ENCODE data around the gene PASD1. TPM values are rescaled to one million over a fixed set of nuclear protein-coding genes. Genes with fewer than 3 reads are reported as not detected.
A peak's percentile ranks its signal among the peaks of the same experiment; 100 is the strongest.

Gene PASD1
- total RNA-seq, 1 experiment from 2014 or later: 65.8 TPM

DNA sequence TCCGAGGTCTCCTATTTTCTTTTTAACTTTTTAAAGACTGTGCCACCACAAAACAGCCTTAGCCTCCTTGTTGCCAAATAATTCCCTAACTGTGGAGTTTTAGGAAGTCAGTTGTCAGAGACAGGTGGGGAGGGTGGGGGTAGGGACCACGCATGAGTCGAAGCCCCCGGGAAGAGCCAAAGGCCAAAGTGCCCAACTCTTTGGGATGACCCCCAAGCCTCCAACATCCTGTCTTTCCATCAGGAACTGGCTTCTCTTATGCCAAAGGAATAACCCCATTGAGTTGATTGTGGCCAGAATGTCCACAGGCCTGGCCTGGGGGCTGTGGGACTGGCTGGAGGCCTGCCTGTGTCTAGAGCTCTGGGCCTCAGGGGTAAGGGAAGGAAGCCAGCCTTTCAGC is 137.6 kb downstream of the PASD1 start:
- DNase-seq (ENCODE audit: low read depth): no peak

- no peak for DNase-seq (ENCODE audit: low read depth)
Measured at GRCh38 chrX:151701531-151701930, 138.1 kb downstream of the PASD1 start.

GRCh38 chrX:151702026-151702714 is 138.7 kb downstream of the PASD1 start:
- no peak for DNase-seq (ENCODE audit: low read depth)

GRCh38 chrX:151702741-151703340 is 139.4 kb downstream of the PASD1 start:
- DNase-seq (ENCODE audit: low read depth): no peak

- DNase-seq (ENCODE audit: low read depth): peak; percentile 6
Measured at GRCh38 chrX:151703487-151703886, 140.0 kb downstream of the PASD1 start.

- DNase-seq (ENCODE audit: low read depth): no peak
Measured at GRCh38 chrX:151704041-151704663, 140.7 kb downstream of the PASD1 start.

GRCh38 chrX:151708821-151709220 is 145.3 kb downstream of the PASD1 start:
- no peak for DNase-seq (ENCODE audit: low read depth)

- no peak for DNase-seq (ENCODE audit: low read depth)
Measured at GRCh38 chrX:151710457-151710856, 147.0 kb downstream of the PASD1 start.

DNA sequence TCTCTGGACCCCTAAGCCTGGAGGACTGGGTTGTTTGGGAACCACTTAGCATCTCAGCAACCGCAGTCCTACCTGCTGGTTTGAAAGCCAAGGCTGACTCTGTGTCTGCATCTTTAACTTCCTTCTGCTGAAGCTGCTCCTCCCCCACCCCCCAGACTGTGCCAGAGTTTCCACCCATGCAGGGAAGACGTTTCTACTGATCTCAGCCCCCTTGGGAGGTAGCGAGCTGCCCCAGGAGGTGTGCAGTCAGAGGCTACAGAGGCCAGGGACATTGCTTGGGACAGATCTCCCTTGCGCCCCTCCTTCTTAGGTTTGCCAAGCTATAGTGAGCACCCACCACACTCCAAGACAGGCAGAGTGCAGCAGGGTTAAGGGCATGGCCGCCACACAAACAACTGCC is 147.7 kb downstream of the PASD1 start:
- no peak for DNase-seq (ENCODE audit: low read depth)

DNA sequence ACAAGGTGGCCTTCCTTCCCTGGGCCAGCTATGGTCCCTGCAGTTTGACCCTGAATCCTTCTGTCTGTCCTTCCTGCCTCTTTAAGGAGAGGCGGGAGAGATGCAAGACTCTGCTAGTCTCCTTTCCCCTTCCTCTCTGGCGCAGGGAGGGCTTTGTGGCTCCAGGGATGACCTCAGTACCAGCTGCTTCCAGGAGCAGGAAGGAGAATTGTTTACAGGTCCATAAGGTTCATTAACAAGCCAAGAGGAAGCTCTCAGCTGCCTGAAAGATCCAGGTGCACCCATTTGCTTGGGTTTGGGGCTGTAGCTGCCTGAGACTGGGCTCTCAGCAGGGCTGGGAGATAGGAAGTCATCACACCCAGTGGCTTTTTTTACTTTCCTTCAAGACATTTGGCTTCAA is 148.3 kb downstream of the PASD1 start:
- peak; percentile 18 for DNase-seq (ENCODE audit: low read depth)

- DNase-seq (ENCODE audit: low read depth): no peak
Measured at GRCh38 chrX:151712253-151712652, 148.8 kb downstream of the PASD1 start.

GRCh38 chrX:151713849-151714248 is 150.4 kb downstream of the PASD1 start:
- DNase-seq (ENCODE audit: low read depth): peak; percentile 6

- no peak for DNase-seq (ENCODE audit: low read depth)
Measured at GRCh38 chrX:151714362-151714761, 150.9 kb downstream of the PASD1 start.

GRCh38 chrX:151715752-151716151 is 152.3 kb downstream of the PASD1 start, which contains the start of gene FATE1:
TSS of gene FATE1 (plus strand) at chrX:151716035. CDS start at chrX:151716120, 85 bp downstream.
- no peak for DNase-seq (ENCODE audit: low read depth)

GRCh38 chrX:151722241-151722846 is 158.9 kb downstream of the PASD1 start:
- peak; percentile 13 for DNase-seq (ENCODE audit: low read depth)

- no peak for DNase-seq (ENCODE audit: low read depth)
Measured at GRCh38 chrX:151723156-151723760, 159.8 kb downstream of the PASD1 start.

- no peak for DNase-seq (ENCODE audit: low read depth)
Measured at GRCh38 chrX:151724563-151725337, 161.3 kb downstream of the PASD1 start.

GRCh38 chrX:151725338-151725614 is 161.8 kb downstream of the PASD1 start:
- no peak for DNase-seq (ENCODE audit: low read depth)

Data from HT1080 (cell line).